ENCODE data around the gene KLHL35.

DNA sequence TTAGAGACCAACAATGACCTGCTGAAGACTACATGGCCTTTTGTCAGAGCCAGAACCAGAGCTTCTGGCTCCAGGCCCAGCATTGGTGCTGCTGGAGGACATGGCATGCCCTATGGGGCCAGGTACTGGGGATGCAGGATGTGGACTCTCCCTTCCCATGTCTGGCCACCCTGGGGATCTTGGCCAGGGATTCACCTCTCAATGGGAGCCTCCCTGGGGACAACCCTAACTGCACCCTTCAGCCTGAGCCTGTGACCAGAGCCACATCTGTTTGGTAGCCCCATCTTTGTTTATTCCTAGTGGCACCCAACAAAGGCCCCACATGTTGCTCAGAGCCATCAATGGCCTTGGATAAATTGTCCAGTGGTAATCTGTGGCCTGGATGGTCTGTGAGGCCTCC is 5.8 kb downstream of the KLHL35 start:
- TF ChIP-seq CTCF (IDR thresholded peaks at IDR 0.05; ENCODE audit: insufficient read depth, low read length, poor library complexity, severe bottlenecking) (no peak), EZH2phosphoT487 (conservative IDR thresholded peaks at IDR 0.05; ENCODE audit: low read length) (no peak)

All from SU-DHL-6 (cell line).